Activated T-cell treated with anti-CD3 and anti-CD28 coated beads for 24 hours (primary cell): ENCODE measurements around the gene GHRL.
"Not testable (repeated sequence)": the region's sequence is repeated elsewhere in the genome, so short reads cannot be mapped to it uniquely, and the experiment has no call there.

Experiments used
- DNase-seq: peaks from one replicate; pipeline ENCODE4 v3.0.0-alpha.2; 2020; ENCODE audit warnings: low read depth

The GHRL gene

DNA sequence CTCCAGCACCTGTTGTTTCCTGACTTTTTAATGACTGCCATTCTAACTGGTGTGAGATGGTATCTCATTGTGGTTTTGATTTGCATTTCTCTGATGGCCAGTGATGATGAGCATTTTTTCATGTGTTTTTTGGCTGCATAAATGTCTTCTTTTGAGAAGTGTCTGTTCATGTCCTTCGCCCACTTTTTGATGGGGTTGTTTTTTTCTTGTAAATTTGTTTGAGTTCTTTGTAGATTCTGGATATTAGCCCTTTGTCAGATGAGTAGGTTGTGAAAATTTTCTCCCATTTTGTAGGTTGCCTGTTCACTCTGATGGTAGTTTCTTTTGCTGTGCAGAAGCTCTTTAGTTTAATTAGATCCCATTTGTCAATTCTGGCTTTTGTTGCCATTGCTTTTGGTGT lies 5.3 kb upstream of the GHRL start:
- DNase-seq, result not testable (repeated sequence)

DNA sequence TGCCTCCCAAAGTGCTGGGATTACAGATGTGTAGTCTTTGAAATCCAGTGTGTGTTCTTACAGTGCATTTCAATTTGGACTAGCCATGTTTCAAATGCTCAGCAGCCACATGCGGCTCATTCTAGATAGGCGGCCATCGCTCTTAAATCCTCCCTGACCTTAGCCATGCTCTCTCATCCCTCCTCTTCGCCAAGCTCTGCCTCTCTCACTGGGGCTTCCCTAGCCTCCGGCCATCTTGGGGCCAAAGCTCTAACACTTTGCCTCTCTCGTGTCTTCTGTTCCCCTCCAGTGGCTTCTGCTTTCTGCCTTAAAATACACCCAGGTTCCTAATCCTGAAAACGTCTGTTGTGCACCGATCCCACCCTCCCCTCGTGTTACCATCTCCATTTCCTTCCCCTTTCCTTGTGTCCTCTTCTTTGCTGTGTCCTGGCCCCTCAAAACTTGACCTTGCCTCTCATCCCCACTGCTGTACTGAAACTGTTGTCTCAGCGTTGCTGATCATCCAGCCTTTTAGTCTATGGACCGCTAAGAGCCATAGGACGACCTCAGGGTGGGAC lies 1.4 kb upstream of the GHRL start:
- DNase-seq, result no peak

DNA sequence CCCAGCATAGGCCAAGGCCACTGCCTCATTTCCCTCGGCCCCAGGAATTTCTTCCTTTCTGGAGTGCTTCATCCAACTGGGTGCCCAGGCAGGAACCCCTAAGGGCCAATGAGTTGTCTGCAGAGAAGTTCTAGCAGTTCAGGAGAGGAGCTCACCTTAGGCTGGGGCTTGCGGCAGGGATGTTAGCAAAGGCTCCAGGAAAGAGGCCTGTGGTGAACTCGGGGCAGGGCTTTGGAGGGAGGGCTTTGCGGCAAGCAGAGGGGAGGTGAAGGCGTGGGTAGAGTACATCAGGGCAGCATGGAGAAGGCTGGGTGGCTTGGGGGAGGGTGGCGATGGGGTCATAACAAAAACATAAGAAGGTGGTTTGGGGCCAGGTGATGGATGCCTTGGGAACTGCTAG lies 1.1 kb downstream of the GHRL start:
- no peak for DNase-seq

DNA sequence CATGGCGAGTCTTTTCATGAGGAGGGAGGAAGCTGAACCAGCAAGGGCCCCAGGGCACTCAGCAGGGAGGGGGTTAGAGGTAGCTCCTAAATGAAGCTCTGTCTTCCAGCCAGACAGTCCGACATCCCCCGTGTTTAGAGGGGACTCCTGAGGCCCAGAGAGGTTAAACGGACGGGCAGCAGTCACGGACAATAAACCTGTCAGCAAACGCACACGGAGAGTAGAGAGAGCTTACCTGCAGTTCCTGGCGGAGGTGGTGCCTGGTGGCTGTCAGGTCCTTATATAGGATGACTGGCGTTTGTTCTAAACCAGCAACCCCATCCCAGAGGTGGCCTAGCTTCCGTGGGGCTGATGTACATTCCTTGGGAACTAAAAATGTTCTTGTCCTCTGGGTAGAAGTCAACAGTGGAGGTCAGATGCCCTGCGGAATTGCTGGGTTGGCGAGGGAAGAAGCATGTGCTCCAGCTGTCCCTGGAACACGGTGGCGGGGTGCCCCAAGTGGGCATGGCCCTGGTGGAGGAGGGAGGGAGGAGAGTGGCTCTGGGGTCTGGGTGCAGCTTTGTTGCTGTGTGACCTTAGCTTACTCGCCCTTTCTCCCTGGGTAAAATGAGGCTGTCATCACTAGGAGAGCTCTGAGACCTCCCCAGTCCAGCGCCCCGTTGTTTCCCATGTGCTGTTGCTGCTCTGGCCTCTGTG lies 2.1 kb downstream of the GHRL start:
- DNase-seq, result no peak

DNA sequence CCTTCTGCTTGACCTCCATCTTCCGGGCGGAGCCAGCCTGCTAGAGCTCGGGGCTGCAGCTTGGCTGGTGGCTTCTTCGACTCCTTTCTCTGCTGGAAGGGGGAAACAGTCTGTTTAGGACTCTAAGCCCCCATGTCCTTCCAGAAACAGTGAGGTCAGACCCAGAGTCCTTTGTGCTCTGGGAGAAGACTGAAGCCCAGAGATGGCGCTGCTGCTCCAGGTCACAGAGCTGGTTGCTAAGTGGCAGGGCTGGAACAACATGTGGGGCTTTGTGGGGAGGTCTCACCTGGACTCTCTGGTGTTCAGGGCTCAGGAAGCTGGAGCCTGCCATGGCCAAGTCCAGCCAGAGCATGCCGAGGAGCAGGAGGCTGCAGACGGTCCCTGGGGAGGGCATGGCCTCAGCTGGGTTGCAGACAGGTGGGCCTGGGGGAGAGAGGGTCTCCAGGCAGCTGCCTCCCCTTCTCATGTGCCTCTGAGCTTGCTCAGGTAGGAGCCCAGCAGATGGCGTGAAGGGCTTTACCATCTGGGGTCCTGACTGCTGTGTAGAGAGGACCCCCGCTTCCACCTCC lies 2.9 kb downstream of the GHRL start:
- DNase-seq, result no peak

DNA sequence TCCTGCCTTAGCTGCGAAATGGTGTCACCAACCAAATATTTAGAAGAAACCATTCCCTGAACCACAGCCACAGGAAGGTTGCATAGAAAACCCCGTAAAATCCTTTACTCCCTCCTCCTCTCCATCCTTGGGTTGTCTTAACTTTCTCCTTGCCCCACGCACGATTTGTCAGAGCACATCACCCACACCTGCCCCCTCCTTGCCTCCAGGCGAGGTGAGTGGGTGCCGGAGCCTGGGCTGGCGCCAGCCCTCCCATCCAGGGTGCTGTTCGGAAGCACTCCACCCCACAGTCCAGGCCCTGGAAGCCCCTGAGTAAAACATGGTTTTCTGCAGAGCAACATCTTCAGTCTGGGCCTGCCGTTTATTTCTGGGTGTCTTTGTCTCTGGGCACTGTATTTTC lies 3.7 kb downstream of the GHRL start:
- DNase-seq, result no peak

DNA sequence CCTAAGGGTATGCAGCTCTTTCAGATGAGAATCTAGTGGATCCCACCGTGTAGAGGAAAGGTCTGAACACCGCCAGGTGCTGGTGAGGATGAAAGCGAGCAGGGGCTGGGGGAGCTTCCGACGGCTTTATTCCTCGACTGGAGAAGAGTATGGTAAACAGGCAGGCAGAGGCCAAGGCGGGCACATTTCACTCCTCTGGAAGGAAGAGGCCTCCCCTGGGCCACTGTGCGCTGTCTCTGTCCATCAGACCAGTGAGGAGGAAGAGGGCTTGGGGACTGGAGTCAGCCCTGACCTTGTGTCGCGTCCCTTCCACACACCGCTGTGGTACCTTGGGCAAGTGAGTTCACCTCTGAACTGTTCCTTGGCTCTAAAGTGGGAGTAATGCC lies 4.2 kb downstream of the GHRL start:
- no peak for DNase-seq

DNA sequence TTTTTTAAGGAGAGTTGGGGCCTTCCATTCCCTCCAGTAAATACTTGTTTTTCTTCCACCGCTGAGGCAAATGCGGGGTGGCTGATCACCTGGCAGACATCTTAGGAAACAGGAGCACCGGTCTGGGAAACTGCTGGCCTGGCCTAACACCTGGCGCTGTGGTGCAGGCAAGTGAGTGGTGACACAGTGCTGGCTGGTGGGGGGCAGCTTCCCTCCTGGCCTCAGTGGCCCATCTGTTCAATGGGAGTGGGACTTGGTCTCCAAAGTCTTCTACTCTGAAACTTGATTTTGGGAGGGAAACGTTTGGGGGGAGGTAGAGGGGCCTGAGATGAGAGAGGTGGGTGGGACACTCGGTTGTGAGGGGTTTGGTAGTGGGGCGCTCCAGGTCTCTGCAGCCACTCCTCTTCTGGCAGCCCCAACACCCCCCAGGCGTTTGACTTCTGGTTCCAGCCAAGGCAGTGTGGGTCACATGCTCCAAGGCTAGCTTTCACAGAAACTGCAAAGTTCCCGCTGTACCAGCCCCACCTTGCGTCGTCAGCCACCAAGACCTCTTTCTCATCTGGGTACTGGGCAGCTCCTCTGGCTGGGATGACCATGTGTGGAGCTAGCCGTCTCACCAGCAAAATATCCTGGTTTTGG lies 4.7 kb downstream of the GHRL start:
- no peak for DNase-seq

DNA sequence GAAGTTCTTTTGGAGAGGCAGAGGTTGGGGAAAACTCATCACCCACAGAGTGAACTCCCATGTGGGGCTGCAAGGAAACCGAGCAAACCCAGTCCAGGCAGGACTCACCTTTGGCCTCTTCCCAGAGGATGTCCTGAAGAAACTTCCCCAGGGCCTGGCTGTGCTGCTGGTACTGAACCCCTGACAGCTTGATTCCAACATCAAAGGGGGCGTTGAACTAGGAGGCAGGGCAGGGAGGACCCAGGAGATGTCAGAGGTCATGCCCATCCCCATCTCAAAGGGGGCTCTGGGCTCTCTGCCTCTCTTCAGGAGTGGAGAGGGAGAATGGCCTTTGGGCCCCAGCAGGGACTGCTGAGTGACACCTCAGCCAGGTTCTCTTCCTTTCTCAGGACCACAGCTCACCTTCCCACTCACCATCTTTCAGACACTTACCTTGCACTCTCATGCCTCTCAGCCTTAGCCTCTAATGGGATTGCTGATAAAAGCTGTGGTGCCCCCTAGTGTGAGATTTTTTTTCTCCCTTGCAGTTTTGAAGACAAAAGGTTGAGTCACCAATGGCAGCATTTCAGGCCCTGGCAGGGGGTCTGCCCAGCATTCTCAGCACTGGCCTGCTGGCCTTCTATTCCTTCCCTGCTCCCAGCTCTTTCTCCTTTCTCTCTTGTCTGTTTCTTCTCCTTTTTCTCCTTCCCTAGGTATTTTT lies 6.0 kb downstream of the GHRL start:
- no peak for DNase-seq

DNA sequence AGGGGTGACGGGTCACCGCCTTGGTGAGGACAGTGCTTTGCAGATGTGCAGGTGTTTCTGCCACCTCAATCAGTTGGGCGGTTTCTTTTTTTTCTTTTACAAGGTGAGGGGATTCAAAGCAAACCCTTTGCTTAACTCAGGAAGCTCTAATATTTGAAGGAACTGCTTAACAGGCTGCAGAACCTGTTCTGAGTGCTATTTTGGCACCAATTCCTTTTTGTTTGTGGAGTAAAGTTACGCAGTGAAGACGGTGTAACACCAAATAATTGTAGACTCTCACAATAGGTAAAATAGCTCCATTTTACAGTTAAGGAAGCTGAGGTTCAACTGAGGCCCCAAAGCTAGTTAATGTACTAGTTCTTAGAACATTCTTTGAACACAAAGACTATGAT lies 6.6 kb downstream of the GHRL start:
- no peak for DNase-seq

DNA sequence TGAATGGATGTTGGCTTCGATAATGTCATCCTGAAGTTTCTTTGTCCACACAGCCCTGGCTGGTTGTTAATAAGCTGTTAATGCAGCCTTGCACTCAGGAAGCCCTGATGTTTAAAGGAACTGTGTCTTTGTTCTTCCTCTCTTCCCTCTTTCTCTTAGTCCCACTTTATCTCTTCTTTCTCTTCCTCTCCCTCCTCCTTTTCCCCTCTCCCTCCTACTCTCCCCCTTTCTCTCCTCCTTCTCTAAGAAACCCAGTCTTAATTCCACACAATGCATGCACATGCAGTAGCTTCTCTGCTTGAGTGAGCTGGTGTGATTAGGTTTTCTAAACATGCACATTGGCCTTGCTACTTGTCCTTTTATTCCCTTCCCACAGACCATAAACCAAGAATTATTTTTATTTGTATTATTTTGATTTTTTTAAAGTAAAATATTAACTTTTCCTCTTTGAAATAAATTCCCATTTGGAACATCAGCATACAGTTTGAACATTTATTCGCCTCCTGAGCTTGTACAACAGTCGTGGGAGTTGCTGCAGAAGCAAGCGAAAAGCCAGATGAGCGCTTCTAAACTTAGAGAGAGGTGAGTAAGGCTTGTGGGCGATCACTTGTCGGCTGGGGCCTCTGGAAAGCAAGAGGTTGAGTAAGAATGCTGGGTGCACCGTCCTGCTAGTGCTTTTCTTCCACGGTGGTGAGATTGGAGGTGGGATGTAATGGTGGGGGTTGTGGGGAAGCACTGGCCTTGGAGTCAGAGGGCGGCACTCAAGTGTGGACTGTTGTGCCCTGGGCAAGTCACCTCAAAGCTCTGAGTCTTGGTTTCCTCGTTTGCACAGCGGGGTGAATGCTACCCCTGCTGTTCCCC lies 7.2 kb downstream of the GHRL start:
- DNase-seq, result no peak

DNA sequence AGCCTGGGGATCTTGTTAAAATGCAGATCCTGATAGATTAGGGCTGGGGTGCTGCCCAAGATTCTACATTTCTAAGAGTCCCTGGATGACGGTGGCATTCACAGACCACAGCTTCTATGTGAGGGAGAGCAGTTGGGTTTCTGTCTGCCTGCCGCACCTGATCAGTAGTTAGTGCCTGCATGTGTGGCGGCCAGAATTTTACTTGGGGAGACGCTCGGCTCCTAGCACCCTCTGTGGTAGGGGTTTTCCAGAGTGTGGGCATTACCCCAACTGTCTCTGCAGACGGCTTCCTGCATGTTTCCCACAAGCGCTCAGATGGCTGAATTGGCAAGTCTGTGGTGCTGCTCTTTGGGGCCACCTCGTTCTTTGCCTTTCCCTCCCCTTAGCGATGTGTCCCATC lies 8.3 kb downstream of the GHRL start:
- DNase-seq, result peak; percentile 11

DNA sequence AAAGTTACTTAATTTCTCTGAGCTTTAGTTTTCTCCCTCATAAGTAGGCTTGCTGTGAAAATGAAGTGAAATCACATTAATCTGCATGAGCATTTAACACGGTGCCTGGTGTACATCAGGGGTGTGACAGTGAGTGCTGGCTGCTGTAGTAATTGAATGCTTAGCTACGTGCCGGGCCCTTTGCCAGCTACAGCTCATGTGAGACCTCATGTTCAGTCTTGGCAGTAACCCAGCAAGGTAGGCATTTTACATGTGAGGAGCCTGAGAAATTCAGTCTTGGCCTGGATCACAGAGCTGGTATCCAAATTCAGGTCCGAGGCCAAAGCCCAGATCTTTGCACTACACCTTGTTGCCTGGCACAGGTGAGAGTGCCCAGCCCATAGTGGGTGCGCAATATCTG lies 9.1 kb downstream of the GHRL start:
- no peak for DNase-seq

DNA sequence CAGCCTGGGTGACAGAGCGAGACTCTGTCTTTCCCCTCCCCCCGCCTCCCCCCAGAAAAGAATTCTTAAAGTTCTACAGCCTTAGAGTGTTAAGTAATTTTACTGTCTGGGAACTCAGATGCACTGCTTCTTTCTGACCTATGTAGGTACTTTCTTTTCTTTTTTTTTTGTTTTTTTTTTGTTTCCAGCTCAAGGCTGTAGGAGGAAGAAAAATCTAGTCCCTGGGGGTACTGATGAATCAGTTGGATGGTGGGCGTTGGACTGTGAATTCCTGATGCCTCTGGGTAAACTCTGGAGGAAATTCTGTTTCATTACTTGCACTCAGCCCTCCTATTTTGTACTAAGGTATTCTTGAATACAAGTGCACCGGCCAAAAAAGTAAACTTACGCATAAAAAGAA lies 10.8 kb downstream of the GHRL start:
- no peak for DNase-seq

DNA sequence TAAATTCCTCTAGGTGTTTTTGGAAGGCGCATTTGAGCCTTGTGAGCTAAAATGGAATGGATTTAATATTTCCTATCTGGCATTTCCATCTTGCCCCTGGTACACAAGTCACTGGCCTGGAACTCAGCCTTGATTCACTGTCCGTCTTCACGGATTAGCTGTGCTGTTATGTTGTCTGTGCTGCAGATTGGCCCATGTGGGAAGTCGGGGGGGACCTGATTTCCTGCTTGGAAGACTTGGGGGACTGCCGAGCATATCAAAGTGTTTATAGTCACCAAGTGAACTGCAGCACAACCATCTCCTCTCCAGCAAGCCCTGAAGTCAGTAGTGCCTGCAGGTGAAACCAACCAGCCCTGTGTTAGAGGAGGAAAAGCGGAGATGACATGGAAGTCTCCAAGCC lies 12.2 kb downstream of the GHRL start:
- DNase-seq, result no peak

DNA sequence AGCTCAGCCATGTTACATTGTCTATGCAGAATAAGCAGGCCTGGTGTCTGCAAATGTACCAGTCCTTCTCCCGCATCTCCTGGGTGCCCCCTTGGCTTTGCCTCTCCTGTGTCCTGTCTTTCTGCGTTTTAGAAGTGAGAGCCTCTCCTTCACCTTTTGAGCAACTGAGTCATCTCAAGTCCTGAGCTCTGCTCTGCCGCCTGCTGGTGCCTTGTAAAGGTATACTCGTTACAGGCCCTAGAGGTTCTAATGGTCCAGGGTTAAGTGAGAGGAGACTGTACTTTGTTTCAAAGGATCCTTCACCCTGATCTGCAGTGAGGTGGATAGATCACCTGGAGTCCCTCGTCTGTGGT lies 12.6 kb downstream of the GHRL start:
- no peak for DNase-seq

DNA sequence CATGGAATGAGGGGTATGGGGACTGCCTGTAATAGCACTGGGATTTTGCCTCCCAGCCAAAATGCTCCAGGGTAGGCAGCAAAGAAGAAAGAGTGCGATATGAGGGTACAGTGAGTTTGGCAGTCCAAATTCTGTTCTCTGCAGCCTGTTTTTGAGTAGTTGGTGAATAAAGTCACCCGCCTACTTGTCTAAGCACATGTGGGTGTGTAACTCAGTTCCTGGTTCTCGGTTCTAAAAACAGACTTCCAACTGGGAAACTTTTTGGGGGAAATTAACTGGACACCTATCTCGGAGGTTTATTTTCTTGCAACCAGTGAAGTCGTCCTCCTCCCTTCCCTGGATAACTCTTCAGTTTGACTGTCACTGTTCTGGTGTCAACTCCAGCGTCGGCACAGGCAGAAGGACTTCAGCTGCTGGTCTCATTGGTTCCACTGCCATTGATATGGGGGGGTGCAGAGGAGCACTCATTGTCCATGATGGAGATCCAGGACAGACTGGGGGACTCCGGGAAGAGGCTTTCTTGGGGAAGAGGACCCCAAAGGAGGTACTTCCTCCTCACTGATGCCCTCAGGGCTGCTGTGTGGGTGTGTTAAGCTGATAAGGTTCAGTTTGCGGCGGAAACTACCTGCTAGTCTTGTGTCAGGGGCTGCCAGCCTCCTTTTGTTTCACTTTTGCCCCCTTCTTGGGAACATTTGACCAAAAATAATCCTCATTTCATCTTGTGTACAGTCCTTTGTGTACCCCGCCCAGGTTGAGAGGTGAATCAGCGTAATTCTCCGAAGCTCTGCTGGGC lies 13.2 kb downstream of the GHRL start:
- no peak for DNase-seq

DNA sequence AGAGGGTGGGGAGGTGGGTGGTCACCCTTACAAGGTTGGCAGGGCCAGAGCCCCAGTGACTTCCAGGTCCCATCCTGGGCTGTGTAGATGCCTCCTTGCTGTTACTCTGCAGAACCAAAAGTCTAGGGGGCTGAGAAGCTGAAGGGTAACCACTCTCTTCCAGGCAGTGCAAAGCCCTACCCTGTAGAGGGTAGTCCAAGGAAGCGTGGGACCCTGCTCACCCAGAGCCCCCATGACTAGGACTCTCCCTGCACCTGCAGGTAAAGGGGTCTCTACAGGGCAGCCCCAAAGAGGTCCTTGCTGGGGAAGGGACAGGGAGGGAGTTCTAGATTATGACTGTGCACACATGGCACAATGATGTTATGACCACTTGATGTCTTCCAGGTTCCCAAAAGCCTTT lies 14.2 kb downstream of the GHRL start:
- DNase-seq, result no peak

DNA sequence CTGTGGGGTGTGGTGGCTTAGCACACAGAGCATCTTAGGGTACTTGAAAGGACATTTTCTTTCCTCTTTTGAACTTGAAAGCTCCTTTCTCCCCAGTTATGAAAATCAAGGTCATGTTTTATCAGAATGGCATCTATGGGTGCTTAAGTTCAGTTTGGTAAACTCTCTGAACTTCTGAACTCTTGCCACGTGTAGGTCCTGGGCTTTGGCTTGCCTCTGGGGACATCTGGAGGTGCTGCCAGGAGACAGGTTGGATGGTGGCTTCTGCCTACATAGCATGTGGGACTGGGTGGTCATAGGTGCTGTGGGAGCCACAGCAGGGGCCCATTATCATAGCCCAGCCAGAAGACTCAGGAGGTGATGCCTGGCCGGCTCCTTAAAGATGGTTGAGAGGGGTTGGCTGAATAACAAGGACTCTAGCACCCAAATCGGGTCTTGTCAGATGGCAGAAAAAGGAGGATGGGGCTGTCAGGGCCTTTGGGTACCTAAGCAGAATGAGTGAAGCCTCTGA lies 15.6 kb downstream of the GHRL start:
- no peak for DNase-seq

DNA sequence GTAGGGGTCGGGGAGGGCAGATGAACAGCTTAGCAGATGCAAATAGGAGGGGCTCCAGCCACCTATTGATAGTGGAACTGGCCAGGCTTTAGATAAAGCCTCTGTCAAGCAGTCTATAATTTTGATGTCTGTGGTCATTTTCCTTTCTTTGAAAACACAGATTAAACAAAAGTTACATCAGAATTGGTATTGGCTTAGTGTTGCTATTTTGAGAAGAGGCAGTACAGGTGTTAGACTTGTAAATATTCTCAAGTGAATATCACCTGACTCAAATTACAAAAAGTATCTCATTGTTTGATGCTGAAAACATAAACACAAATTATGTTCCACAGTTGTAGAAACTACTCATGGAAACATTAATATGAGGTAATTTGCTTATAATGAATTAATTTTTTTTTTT lies 18.1 kb downstream of the GHRL start:
- no peak for DNase-seq

DNA sequence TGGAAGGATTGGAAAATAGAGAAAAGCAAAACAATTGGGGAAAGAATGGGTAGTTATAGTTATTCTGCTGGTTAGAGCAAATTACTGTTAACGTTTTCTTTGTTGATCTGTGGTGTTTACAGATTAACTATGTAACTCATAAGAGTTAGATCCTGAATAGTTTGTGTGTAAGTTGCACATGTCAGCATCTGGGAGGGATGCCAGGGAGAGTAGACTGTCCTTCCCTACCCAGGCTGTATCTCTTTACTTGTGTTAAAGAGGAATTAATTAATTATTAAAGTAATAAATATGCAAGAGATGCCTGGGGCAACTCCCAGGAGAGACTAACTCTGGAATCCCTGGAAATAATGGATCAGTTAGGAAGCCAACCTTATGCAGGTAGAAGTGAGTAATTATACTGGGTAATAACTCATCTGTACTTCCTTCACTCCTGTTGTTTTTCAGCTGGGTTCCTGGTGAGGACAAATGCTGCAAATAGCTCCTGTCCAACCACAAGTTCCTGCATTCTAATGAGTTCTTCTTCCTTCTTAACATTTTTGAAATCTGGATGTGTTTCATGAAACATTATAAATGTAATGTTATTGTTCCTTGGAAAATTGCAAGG lies 18.9 kb downstream of the GHRL start:
- DNase-seq, result no peak
